HepG2 (cell line): Measurements from ENCODE around the gene FIS1. TPM values are rescaled to one million over a fixed set of nuclear protein-coding genes. Genes with fewer than 3 reads are reported as not detected.

Experiments used
- HOXA3 ChIP-seq: sonication (generic); formaldehyde crosslinking; IDR thresholded peaks from 2 replicates; pipeline ENCODE4 v1.5.0; 2020; ENCODE audit warnings: missing genetic modification reagents
- JUNB ChIP-seq: sonication (generic); formaldehyde crosslinking; IDR thresholded peaks from 2 replicates; pipeline ENCODE4 v1.8.0; 2022; ENCODE audit warnings: missing genetic modification reagents, mild to moderate bottlenecking, borderline replicate concordance
- MXD3 ChIP-seq: IDR thresholded peaks from 2 replicates; pipeline ENCODE4 v1.6.1; 2016; ENCODE audit warnings: mild to moderate bottlenecking, missing biosample characterization, missing genetic modification reagents
- RCOR2 ChIP-seq: IDR thresholded peaks from 2 replicates; pipeline ENCODE4 v1.6.1; 2016; ENCODE audit warnings: missing biosample characterization, missing genetic modification reagents
- SALL2 ChIP-seq: sonication (generic); formaldehyde crosslinking; IDR thresholded peaks from 2 replicates; pipeline ENCODE4 v1.8.1; 2023; ENCODE audit warnings: mild to moderate bottlenecking, missing genetic modification reagents, inconsistent platforms
- TMF1 ChIP-seq: sonication (generic); formaldehyde crosslinking; IDR thresholded peaks from 2 replicates; pipeline ENCODE4 v1.8.1; 2022; ENCODE audit warnings: low read depth, missing genetic modification reagents
- ZBTB20 ChIP-seq: sonication (generic); formaldehyde crosslinking; IDR thresholded peaks from 2 replicates; pipeline ENCODE4 v1.8.1; 2023; ENCODE audit warnings: missing genetic modification reagents, low read depth, mild to moderate bottlenecking, borderline replicate concordance
- ZNF143 ChIP-seq: sonication (generic); formaldehyde crosslinking; IDR thresholded peaks from 2 replicates; pipeline ENCODE4 v1.4.0; 2020; ENCODE audit warnings: missing genetic modification reagents
- ZNF256 ChIP-seq: sonication (generic); formaldehyde crosslinking; conservative IDR thresholded peaks from 2 replicates; pipeline ENCODE4 v1.4.0; 2020; ENCODE audit warnings: missing genetic modification reagents
- ZNF292 ChIP-seq: sonication (generic); formaldehyde crosslinking; IDR thresholded peaks from 2 replicates; pipeline ENCODE4 v1.8.1; 2022; ENCODE audit warnings: mild to moderate bottlenecking, low read depth, missing genetic modification reagents, borderline replicate concordance
- ZNF407 ChIP-seq: sonication (generic); formaldehyde crosslinking; IDR thresholded peaks from one replicate; pipeline ENCODE4 v1.5.1; 2020; ENCODE audit warnings: mild to moderate bottlenecking, missing genetic modification reagents; ENCODE audit errors: not compliant biosample characterization
- ZNF546 ChIP-seq: sonication (generic); formaldehyde crosslinking; conservative IDR thresholded peaks from 2 replicates; pipeline ENCODE4 v1.8.1; 2023; ENCODE audit warnings: mild to moderate bottlenecking, missing genetic modification reagents
- ZNF563 ChIP-seq: sonication (generic); formaldehyde crosslinking; IDR thresholded peaks from 2 replicates; pipeline ENCODE4 v1.8.0; 2022; ENCODE audit warnings: mild to moderate bottlenecking, moderate library complexity, missing genetic modification reagents
- ZNF567 ChIP-seq: sonication (generic); formaldehyde crosslinking; IDR thresholded peaks from 2 replicates; pipeline ENCODE4 v1.8.1; 2023; ENCODE audit warnings: mild to moderate bottlenecking, missing genetic modification reagents, borderline replicate concordance
- ZNF605 ChIP-seq: sonication (generic); formaldehyde crosslinking; IDR thresholded peaks from 2 replicates; pipeline ENCODE4 v1.8.0; 2022; ENCODE audit warnings: mild to moderate bottlenecking, missing genetic modification reagents
- ZNF724P ChIP-seq: sonication (generic); formaldehyde crosslinking; IDR thresholded peaks from 2 replicates; pipeline ENCODE4 v1.8.0; 2022; ENCODE audit warnings: missing genetic modification reagents, borderline replicate concordance
- ZNF737 ChIP-seq: sonication (generic); formaldehyde crosslinking; IDR thresholded peaks from 2 replicates; pipeline ENCODE4 v1.5.0; 2020; ENCODE audit warnings: missing genetic modification reagents, mild to moderate bottlenecking, borderline replicate concordance
- ZNF766 ChIP-seq: sonication (generic); formaldehyde crosslinking; IDR thresholded peaks from 2 replicates; pipeline ENCODE4 v1.5.0; 2020; ENCODE audit warnings: missing genetic modification reagents, borderline replicate concordance
- polyA plus RNA-seq, 8 experiments: library from polyadenylated mRNA; depleted of rRNA in 3 of 8; stranded (reverse) in 7 of 8; unstranded in 1 of 8; fragments of >200 nt; fragmentation: Illumina TruSeq in 4 of 8; extraction: Trizol in 4 of 8; gene quantifications; 2 replicates each; pipeline versions ENCODE4 v1.2.1 to v1.2.3, GENCODE V29; 2011 to 2016; ENCODE audit warnings: low read depth in 4 of 8, missing spikeins in 1 of 8, mixed read lengths in 1 of 8; ENCODE audit not compliant: insufficient read depth in 1 of 8
- total RNA-seq, 5 experiments: library from RNA; depleted of rRNA; stranded (reverse); fragments of >200 nt; fragmentation: Illumina TruSeq; extraction: Trizol; gene quantifications; 2 replicates each; pipeline ENCODE4 v1.2.3, GENCODE V29; 2016; ENCODE audit warnings: low read depth in 1 of 5
- TF ChIP-seq, protein P1 (sequence below): IDR thresholded peaks from 2 replicates; pipeline ENCODE4 v1.6.1; 2016; ENCODE audit warnings: missing compliant biosample characterization, missing genetic modification reagents, borderline replicate concordance

The FIS1 gene
- total and polyA plus RNA-seq, 2 of the 13 experiments (the other 11 are each of a cell fraction or from before 2014, with no cell fraction given) = 97.5 to 101 TPM

- TF ChIP-seq ZNF407 = peak; percentile 32
- peak; percentile 68; the same call in 1 of the 2 replicates for TF ChIP-seq TMF1
- peak; percentile 92 for TF ChIP-seq ZNF605 (CRISPR knock-in tag)
- TF ChIP-seq ZNF766 (CRISPR knock-in tag) = peak; percentile 37; the same call in 1 of the 2 replicates
- TF ChIP-seq MXD3 = peak; percentile 51; the same call in 1 of the 2 replicates
- peak; percentile 86; the same call in 1 of the 2 replicates for TF ChIP-seq ZNF546 (CRISPR knock-in tag)
- peak; percentile 62; the same call in 1 of the 2 replicates for TF ChIP-seq HOXA3 (CRISPR knock-in tag)
- TF ChIP-seq ZNF737 = 0 out of 2 replicates have a peak, but pooled peaks have one; percentile 28
- TF ChIP-seq, protein P1, sequence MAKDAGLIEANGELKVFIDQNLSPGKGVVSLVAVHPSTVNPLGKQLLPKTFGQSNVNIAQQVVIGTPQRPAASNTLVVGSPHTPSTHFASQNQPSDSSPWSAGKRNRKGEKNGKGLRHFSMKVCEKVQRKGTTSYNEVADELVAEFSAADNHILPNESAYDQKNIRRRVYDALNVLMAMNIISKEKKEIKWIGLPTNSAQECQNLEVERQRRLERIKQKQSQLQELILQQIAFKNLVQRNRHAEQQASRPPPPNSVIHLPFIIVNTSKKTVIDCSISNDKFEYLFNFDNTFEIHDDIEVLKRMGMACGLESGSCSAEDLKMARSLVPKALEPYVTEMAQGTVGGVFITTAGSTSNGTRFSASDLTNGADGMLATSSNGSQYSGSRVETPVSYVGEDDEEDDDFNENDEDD = peak; percentile 37; the same call in 1 of the 2 replicates
- TF ChIP-seq ZNF143 (CRISPR knock-in tag) = peak; percentile 100
- TF ChIP-seq SALL2 = peak; percentile 49
- no peak for TF ChIP-seq JUNB (CRISPR knock-in tag)
- 0 out of 2 replicates have a peak, but pooled peaks have one; percentile 29 for TF ChIP-seq ZBTB20 (CRISPR knock-in tag)
- TF ChIP-seq ZNF256 (CRISPR knock-in tag) = no peak
- peak; percentile 64; the same call in 1 of the 2 replicates for TF ChIP-seq RCOR2
- peak; percentile 74; the same call in 1 of the 2 replicates for TF ChIP-seq ZNF563 (CRISPR knock-in tag)
- TF ChIP-seq ZNF724P (CRISPR knock-in tag) = 0 out of 2 replicates have a peak, but pooled peaks have one; percentile 23
- no peak for TF ChIP-seq ZNF292 (CRISPR knock-in tag)
- TF ChIP-seq ZNF567 (CRISPR knock-in tag) = no peak; the same call in 1 of the 2 replicates
These were observed at the start of gene FIS1 (continued) for GRCh38 chr7:101244375-101245146.
